Measurements from ENCODE around the gene PHF12. TPM values are rescaled to one million over a fixed set of nuclear protein-coding genes. Genes with fewer than 3 reads are reported as not detected.

Gene PHF12
- total and polyA plus RNA-seq, 10 of the 15 experiments (the other 5 are each of a cell fraction or from before 2014, with no cell fraction given) = 1.3 to 43.9 (median 19.2) TPM

DNA sequence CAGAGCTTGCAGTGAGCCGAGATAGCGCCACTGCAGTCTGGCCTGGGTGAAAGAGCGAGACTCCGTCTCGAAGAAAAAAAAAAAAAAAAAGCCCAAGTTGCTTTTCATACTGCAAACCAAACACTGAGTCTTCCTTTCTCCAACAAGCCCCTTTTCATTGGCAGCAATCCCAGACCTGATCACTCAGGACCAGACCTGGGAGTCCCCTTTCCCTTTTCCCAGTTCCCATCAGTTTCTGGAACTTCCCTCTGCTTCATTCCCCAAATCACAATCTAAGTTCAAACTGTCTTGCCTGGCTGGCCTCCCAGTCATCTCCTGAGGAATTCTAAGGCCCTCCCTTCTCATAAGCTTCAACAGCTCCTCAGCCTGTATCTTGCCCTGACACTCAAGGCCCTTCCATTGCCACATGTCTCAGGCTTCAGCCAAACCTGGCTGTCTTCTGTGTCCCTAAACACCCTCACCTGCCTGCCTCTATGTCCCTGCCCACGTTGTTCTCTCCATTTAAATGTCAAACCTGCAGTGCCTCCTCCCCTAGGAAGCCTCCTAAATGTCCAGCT is 11.8 kb upstream of the PHF12 start:
- 0% methylated on average over 1 of the region's 6 CpGs for WGBS (ENCODE audit: insufficient coverage, insufficient replicate concordance, low lambda C conversion rate, missing lambda C conversion rate)
- Histone ChIP-seq H3K79me2 (ENCODE audit: control insufficient read depth, insufficient read depth, low read length) (no peaks in the 10 kb centered on the region), H3K4me2 (ENCODE audit: control insufficient read depth, insufficient read depth) (no peak overlapping the region), H4K20me1 (ENCODE audit: control insufficient read depth, insufficient read depth) (no peaks in the 10 kb centered on the region), H3K4me3 (no peak overlapping the region), H3K9me3 (replicated peaks; ENCODE audit: control insufficient read depth, insufficient read depth, low read length) (no peaks in the 10 kb centered on the region), H3K36me3 (ENCODE audit: control insufficient read depth in 2 of 2, insufficient read depth in 2 of 2, low read length in 1 of 2) (no peaks in the 10 kb centered on the region), H3K27ac (ENCODE audit: control insufficient read depth, insufficient read depth) (no peak overlapping the region), H3K27me3 (replicated peaks in 1 of 2; ENCODE audit: control insufficient read depth in 2 of 2, insufficient read depth in 2 of 2, low read length in 1 of 2) (peaks cover 0 to 2% of the 10 kb centered on the region in 2 experiments; a peak in 1 of 4 replicates), H2AFZ (ENCODE audit: control insufficient read depth, low read depth, low read length) (no peak overlapping the region), H3K4me1 (ENCODE audit: control insufficient read depth, insufficient read depth, low read length) (peaks cover 3% of the 10 kb centered on the region; the same call in 1 of the 2 replicates), H3K9ac (ENCODE audit: control insufficient read depth, insufficient read depth, low read length) (no peak overlapping the region)
- SMC1A ChIA-PET (ENCODE audit: uncharacterized antibody, unreplicated experiment) = interaction anchor here (1.4 to 3.2 kb wide), 3 partner anchors 10 to 150 kb away, joined by 4 to 34 read pairs (median 4); no protein-coding TSS in a partner anchor
- RAD21 ChIA-PET (ENCODE audit: unreplicated experiment) = interaction anchor here (0.8 to 4.9 kb wide), 4 partner anchors 10 to 161 kb away, joined by 4 to 170 read pairs (median 5); no protein-coding TSS in a partner anchor
- no TSS peak for BruUV-seq (replicated peaks)
- intact Hi-C loops (cut with micrococcal nuclease; ENCODE audit: unreplicated experiment) = no loop called here
- POLR2A ChIA-PET = no interaction called here
- DNase-seq (ENCODE audit: low read depth, low spot score) (no peak), ATAC-seq (no peak), FAIRE-seq (no peak)
- CTCF ChIA-PET = interaction anchor here (1.2 to 5.4 kb wide), 4 partner anchors 10 to 571 kb away, joined by 7 to 415 read pairs (median 36); partner anchors contain the start of gene PHF12
- in situ Hi-C loops (cut with MboI) = no loop called here
- TF ChIP-seq PAX5 (IDR thresholded peaks at IDR 0.05; ENCODE audit: borderline replicate concordance, low read depth, low read length) (no peak), SMAD5 (IDR thresholded peaks at IDR 0.05; ENCODE audit: low read depth) (no peak), NFIC (IDR thresholded peaks at IDR 0.05; ENCODE audit: low read depth, low read length) (no peak), EGR1 (IDR thresholded peaks at IDR 0.05; ENCODE audit: borderline replicate concordance in 1 of 2, low read depth in 2 of 2, low read length in 2 of 2) (no peak), RUNX3 (IDR thresholded peaks at IDR 0.05; ENCODE audit: low read length) (no peak), NFXL1 (IDR thresholded peaks at IDR 0.05; ENCODE audit: borderline replicate concordance) (no peak), ETV6 (conservative IDR thresholded peaks at IDR 0.05 in 1 of 2, IDR thresholded peaks at IDR 0.05 in 1 of 2; ENCODE audit: borderline replicate concordance in 1 of 2, low read depth in 1 of 2) (no peak), POLR2AphosphoS5 (IDR thresholded peaks at IDR 0.05; ENCODE audit: low read length) (no peak), WRNIP1 (IDR thresholded peaks at IDR 0.05; ENCODE audit: borderline replicate concordance, low read depth, low read length) (no peak), IRF4 (IDR thresholded peaks at IDR 0.05; ENCODE audit: low read depth, low read length) (no peak), SMAD1 (IDR thresholded peaks at IDR 0.05; ENCODE audit: low read depth, partially characterized antibody) (no peak), TAF1 (IDR thresholded peaks at IDR 0.05; ENCODE audit: borderline replicate concordance, low read depth, low read length) (no peak)
- TF ChIP-seq, protein P1, sequence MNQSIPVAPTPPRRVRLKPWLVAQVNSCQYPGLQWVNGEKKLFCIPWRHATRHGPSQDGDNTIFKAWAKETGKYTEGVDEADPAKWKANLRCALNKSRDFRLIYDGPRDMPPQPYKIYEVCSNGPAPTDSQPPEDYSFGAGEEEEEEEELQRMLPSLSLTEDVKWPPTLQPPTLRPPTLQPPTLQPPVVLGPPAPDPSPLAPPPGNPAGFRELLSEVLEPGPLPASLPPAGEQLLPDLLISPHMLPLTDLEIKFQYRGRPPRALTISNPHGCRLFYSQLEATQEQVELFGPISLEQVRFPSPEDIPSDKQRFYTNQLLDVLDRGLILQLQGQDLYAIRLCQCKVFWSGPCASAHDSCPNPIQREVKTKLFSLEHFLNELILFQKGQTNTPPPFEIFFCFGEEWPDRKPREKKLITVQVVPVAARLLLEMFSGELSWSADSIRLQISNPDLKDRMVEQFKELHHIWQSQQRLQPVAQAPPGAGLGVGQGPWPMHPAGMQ (IDR thresholded peaks at IDR 0.05; ENCODE audit: borderline replicate concordance) = no peak
- TF ChIP-seq, protein P2, sequence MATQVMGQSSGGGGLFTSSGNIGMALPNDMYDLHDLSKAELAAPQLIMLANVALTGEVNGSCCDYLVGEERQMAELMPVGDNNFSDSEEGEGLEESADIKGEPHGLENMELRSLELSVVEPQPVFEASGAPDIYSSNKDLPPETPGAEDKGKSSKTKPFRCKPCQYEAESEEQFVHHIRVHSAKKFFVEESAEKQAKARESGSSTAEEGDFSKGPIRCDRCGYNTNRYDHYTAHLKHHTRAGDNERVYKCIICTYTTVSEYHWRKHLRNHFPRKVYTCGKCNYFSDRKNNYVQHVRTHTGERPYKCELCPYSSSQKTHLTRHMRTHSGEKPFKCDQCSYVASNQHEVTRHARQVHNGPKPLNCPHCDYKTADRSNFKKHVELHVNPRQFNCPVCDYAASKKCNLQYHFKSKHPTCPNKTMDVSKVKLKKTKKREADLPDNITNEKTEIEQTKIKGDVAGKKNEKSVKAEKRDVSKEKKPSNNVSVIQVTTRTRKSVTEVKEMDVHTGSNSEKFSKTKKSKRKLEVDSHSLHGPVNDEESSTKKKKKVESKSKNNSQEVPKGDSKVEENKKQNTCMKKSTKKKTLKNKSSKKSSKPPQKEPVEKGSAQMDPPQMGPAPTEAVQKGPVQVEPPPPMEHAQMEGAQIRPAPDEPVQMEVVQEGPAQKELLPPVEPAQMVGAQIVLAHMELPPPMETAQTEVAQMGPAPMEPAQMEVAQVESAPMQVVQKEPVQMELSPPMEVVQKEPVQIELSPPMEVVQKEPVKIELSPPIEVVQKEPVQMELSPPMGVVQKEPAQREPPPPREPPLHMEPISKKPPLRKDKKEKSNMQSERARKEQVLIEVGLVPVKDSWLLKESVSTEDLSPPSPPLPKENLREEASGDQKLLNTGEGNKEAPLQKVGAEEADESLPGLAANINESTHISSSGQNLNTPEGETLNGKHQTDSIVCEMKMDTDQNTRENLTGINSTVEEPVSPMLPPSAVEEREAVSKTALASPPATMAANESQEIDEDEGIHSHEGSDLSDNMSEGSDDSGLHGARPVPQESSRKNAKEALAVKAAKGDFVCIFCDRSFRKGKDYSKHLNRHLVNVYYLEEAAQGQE (IDR thresholded peaks at IDR 0.05; ENCODE audit: low read depth, low read length) = no peak
- TF ChIP-seq, protein P3, sequence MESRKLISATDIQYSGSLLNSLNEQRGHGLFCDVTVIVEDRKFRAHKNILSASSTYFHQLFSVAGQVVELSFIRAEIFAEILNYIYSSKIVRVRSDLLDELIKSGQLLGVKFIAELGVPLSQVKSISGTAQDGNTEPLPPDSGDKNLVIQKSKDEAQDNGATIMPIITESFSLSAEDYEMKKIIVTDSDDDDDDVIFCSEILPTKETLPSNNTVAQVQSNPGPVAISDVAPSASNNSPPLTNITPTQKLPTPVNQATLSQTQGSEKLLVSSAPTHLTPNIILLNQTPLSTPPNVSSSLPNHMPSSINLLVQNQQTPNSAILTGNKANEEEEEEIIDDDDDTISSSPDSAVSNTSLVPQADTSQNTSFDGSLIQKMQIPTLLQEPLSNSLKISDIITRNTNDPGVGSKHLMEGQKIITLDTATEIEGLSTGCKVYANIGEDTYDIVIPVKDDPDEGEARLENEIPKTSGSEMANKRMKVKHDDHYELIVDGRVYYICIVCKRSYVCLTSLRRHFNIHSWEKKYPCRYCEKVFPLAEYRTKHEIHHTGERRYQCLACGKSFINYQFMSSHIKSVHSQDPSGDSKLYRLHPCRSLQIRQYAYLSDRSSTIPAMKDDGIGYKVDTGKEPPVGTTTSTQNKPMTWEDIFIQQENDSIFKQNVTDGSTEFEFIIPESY (IDR thresholded peaks at IDR 0.05) = no peak

Measured in GM12878 (cell line).